UCSD-AML1 (cell line): Measurements from ENCODE around the gene ATP8B3.

Source experiments
- DNase-seq: peaks from one replicate; lab custom pipeline; 2025; ENCODE audit not compliant: unreplicated experiment; lab: John Stamatoyannopoulos, UW

ATP8B3 gene

DNA sequence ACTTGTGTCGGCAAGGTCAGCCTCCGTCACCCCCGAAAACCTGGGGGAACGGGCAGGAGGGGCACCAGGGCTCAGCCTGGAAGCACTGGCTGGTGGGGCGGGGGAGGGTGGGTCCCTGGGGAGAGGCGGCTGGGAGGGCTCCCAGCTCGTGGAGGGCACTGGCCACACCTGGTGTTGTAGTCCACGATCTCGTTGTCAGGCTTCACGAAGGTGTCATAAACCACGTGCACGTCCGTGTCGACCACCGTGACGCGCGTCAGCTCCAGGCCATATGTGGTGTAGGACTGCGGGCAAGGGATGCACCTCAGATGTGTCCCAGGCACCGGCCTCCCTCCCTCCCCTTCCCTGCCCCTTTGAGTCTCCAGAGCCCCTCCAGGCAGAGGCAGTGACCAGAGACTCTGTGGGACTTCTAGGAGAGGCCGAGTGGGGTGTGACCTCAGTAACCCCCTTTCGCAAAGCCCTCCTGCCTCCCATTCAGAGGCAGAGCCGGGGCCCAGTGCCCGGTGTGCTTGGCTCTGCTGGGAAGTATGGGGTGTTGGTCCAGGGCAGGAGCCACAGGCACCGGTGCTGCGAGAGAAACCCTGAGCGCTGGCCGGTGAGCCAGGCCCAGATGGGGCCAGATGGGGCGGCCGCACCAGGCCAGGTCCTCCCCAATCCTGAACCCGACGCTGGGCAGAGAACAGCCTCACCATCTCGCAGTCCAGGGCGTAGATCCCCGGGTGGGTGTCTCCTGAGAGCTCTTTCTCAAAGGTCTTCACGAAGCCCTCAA is 4.6 kb upstream of the ATP8B3 start:
- no peak for DNase-seq

DNA sequence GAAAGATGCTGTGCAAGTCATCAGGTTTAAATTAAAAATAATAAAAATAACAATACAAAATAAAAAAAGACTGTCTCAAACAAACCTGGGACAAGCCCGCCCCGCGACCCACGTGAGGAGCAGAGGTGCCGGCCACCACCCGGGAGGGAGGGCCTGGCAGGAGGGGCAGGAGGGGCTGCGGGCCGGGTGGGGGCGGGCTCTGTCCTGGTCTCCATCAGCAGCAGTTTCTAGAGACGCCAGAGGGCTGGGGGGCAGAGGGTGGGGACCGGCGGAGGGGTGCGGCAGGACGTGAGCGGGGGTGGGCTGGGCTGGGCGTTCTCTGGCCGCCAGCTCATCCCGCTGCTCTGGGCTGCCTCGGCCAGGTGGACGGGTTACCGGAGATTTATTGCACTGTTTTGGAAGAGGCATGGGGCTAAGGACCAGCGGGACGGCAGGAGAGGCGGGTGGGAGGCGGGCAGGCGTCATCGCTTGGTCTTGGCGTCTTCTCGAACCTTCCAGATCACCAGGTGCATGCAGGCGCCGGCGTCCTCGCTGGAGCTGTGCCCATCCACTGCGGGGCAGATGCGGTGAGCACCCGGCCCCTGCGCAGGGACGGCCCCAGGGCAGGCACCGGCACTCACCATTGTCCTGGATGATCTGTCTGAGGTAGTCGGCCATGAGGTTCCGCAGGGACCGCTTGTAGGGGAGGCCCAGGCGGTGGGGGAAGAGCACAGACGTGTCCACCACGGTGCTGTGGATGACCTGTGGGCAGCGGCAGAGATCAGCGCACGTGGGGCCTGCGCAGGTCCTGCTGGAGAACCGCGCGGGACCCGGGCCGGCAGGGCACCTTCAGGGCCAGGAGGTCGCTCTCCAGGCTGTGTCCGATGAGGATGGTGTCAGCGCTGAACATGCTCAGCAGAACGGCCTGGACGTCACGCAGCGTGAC is 3.8 kb upstream of the ATP8B3 start:
- no peak for DNase-seq

GRCh38 chr19:1814833-1815604 is 2.9 kb upstream of the ATP8B3 start:
- DNase-seq: no peak

DNA sequence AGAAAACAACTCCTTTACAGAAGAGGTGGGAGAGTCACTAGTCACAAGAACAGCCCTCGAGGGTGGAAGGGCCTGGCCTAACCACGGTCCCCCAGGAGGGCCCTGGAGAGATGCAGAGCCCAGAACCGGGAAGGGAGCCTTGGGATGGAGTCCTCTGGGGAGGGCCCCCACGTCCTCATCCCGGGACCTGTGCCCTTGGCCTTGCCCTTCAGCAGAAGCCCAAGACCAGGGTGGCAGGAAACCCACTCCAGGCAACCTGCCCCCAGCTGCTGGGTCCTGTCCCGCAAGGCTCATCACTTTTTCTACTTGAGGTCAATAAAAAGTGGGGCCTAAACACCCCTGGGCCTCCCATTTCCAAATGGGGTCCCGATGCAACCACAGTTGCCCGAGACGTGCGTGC is 2.3 kb upstream of the ATP8B3 start:
- DNase-seq: no peak

DNA sequence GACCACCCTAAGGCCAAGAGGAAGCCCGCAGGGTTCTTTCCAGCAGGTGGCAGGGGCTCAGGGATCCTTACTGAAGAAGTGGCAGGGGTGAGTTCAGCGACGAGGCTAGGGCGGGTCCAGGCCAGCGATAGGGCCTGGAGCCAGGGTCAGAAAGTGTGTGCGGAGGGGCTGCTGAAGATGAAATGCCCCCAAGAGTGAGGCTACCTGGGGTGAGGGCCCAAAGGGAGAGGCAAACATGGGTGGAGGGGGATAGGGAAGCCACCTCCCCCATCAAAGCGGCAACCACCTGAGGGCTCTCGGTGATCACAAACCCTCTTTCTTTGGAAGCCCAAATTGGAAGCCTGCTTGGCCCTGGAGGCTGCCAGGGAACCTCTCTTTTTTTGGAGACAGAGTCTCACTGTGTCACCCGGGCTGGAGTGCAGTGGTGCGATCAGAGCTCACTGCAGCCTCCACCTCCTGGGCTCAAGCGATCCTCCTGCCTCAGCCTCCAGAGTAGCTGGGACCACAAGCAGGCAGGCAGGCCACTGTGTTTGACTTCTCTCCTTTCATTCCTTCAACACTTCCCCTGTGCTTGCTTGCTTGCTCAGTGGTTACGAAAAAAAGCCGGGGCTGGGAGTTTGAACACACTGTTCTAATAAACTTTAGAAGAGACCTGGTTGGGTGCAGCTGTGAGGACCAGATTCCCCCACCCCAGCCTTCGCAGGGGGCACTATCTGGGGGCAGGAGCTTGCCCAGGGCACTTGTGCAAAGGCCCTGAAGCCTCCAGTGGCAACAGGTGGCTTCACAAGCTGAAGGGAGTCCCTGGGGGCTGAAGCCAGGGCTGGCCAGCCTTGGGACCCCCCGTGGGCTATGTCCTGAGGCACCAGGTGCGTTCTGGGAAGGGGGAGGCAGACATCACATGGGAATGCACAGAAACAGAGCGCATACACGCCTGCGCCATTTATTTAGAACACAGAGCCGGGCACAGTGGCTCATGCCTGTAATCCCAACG is 1.4 kb upstream of the ATP8B3 start:
- no peak for DNase-seq

GRCh38 chr19:1812426-1813191 is 533 bp upstream of the ATP8B3 start:
- DNase-seq: peak; percentile 97

DNA sequence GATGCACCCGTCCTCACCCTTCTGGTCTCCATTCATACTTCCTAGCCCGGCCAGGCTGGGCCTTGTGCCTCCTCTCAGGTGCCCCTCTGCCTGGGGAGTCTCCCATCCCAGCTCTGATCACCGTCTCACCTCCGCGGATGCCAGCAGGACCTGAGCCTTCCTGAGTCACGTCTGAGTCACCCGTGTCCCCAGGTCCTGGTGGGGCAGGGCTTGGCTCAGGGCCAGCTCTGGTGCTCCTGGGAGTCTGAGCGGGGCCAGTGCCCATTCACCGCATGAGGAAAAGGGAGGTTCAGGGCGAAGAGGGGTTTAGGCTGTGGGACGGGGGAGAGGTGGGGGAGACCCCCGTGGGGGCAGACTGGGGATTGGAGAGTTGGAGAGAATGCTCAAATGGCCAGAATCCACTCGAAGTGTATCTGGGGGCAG is 593 bp downstream of the ATP8B3 start:
- peak; percentile 15 for DNase-seq

GRCh38 chr19:1810439-1811160 is 1.5 kb downstream of the ATP8B3 start:
- DNase-seq: no peak

DNA sequence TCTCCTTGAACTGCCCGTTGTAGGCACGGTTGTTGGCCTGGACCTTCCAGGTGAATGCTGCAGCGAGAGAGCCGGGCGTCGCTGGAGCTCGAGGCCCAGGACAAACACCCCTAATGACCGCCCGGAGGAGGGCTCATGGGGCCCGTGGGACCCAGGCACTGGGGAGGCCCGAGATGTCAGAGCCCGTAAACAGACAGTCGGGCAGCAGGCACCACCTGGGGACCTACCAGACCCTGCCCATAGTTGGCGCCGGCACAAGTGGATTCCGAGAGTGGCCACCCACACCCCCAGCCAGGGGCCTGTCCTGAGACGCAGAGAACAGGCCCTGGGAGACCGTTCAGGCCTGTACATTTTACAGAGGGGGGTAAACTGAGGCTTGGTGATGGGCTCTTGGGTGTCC is 2.4 kb downstream of the ATP8B3 start:
- no peak for DNase-seq

- DNase-seq: no peak
Observed at GRCh38 chr19:1808395-1808731, 3.7 kb downstream of the ATP8B3 start.

DNA sequence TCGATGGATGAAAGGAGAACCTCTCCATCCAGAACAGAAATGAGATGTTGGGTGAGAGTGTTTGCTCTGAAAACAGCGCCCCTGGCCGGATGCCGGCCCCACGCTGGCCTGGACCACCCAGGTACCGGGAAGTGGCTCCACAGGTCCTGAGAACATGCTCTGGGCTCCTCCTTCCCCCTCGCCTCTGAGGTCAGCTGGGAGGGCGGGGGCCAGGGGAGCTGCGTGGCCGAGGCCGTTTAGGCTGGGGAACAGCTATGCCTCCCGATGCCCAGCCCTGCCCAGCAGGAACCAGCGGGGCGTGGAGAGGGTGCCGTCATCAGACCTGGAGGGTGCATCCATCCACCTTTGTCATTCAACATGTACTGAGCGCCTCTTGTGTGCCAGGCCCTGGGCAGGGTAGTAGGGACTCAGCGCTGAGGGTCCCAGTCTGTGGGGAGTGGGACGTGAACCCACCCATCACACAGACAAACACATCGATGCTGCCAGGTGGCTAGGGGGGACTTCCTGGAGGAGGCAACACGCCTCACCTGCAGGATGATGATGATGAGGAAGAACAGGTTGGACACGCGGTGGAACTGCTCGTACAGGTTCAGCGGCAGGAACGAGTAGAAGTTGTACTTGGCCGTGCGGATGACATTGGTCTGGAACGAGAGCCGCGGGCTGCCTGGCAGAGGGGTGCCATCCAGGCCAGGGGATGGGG is 4.2 kb downstream of the ATP8B3 start:
- DNase-seq: no peak

GRCh38 chr19:1807030-1807694 is 4.9 kb downstream of the ATP8B3 start:
- no peak for DNase-seq

DNA sequence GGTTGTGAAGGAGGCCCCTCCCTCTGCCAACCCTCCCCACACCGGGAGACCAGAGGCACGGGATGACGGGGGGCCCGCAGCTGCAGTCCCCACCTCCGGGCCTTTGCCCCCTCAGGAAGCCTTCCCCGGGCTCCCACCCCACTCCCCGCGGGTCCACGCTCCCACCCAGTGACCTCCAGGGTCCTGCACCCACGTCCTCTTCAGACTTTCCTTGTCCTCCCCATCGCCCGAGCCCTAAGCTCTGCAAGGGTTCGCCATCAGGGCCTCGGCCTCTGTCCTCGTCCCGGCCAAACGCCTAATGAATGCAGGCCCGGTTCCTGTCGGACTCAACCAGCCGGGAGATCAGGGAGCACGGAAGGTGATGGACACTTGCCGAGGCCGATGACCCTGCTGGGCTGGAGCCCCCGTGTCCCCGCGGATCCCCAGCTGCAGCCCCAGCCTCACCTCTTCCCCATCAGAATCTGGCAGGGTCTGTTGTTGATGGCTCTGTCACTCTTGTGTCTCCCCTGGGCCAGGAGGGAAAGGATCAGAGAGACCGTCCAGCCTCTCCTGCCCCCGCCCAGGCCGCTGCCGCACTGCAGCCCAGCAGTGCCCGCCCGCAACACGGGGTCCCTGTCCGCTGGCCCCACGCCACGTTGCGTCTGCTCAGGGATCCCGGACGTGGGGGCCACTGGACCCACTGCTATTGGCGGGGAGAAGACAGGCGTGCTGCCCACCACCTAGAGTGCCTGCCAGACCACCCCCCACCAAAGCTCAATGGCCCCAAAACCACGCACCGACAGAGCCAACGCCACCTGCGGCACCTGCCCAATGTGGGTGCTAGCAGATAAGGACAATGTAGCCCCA is 5.7 kb downstream of the ATP8B3 start:
- no peak for DNase-seq

GRCh38 chr19:1805401-1806183 is 6.5 kb downstream of the ATP8B3 start:
- DNase-seq: no peak

DNA sequence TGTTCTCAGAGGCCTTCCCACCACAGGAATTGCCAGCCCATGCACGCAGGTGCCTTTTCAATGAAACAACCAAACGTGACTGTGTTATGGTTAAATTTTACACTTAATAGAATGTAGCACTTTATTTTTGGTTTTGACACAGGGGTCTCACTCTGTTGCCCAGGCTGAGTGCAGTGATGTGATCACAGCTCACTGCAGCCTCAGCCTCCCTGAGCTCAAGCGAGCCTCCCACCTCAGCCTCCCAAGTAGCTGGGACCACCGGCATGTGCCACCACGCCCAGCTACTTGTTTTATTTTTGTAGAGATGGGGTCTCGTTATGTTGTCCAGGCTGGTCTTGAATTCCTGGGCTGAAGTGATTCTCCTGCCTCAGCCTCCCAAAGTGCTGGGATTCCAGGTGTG is 7.2 kb downstream of the ATP8B3 start:
- DNase-seq: no peak

- no peak for DNase-seq
Observed at GRCh38 chr19:1799695-1800342, 12.3 kb downstream of the ATP8B3 start.
